Mesendoderm (in vitro differentiated cells): ENCODE data around the gene BNIPL.

Experiments used
- DNase-seq: peaks from one replicate; pipeline ENCODE4 v3.0.0; 2013
- H2AK5ac ChIP-seq: 2 replicates; pipeline ENCODE4 v1.6.1; 2013; ENCODE audit warnings: low read length, inconsistent platforms
- H2BK120ac ChIP-seq: 2 replicates; pipeline ENCODE4 v1.6.1; 2013; ENCODE audit warnings: low read depth, mild to moderate bottlenecking, low read length, moderate library complexity, mixed read lengths
- H2BK15ac ChIP-seq: replicated peaks from 2 replicates; pipeline ENCODE4 v1.6.1; 2013; ENCODE audit warnings: low read depth, mild to moderate bottlenecking, moderate library complexity
- H2BK5ac ChIP-seq: 2 replicates; pipeline ENCODE4 v1.6.1; 2013; ENCODE audit warnings: low read length, inconsistent platforms
- H3K18ac ChIP-seq: 2 replicates; pipeline ENCODE4 v1.6.1; 2013; ENCODE audit warnings: mild to moderate bottlenecking, low read length, mixed read lengths
- H3K23ac ChIP-seq: one replicate; pipeline ENCODE4 v1.6.1; 2013; ENCODE audit warnings: low read length
- H3K27ac ChIP-seq: 2 replicates; pipeline ENCODE4 v1.5.1; 2013; ENCODE audit warnings: low read depth, mild to moderate bottlenecking, inconsistent platforms, low read length, moderate library complexity
- H3K27me3 ChIP-seq: 2 replicates; pipeline ENCODE4 v1.6.1; 2013; ENCODE audit warnings: low read length, control low read depth, mild to moderate bottlenecking, inconsistent platforms; ENCODE audit not compliant: insufficient read depth, poor library complexity
- H3K36me3 ChIP-seq: 2 replicates; pipeline ENCODE4 v1.6.1; 2013; ENCODE audit warnings: low read length, inconsistent platforms; ENCODE audit not compliant: control insufficient read depth, insufficient read depth
- H3K4ac ChIP-seq: one replicate; pipeline ENCODE4 v1.6.1; 2013; ENCODE audit warnings: low read depth, mild to moderate bottlenecking, low read length, moderate library complexity
- H3K4me1 ChIP-seq: 2 replicates; pipeline ENCODE4 v1.6.1; 2013; ENCODE audit warnings: low read depth, low read length, inconsistent platforms; ENCODE audit not compliant: control insufficient read depth
- H3K4me2 ChIP-seq: 2 replicates; pipeline ENCODE4 v1.6.1; 2013; ENCODE audit warnings: low read length
- H3K4me3 ChIP-seq: 2 replicates; pipeline ENCODE4 v1.5.1; 2013; ENCODE audit warnings: mild to moderate bottlenecking, low read length
- H3K56ac ChIP-seq: one replicate; pipeline ENCODE4 v1.6.1; 2013; ENCODE audit warnings: low read length
- H3K79me1 ChIP-seq: 2 replicates; pipeline ENCODE4 v1.6.1; 2013; ENCODE audit warnings: low read length, inconsistent platforms
- H3K79me2 ChIP-seq: 2 replicates; pipeline ENCODE4 v1.6.1; 2013; ENCODE audit warnings: mild to moderate bottlenecking, low read length; ENCODE audit not compliant: control insufficient read depth, insufficient read depth
- H3K9ac ChIP-seq: 2 replicates; pipeline ENCODE4 v1.6.1; 2013; ENCODE audit warnings: low read length, inconsistent platforms
- H4K5ac ChIP-seq: one replicate; pipeline ENCODE4 v1.6.1; 2013; ENCODE audit warnings: low read length
- H4K8ac ChIP-seq: one replicate; pipeline ENCODE4 v1.6.1; 2013; ENCODE audit warnings: low read depth, mild to moderate bottlenecking, control low read depth, low read length, moderate library complexity
- WGBS: extraction: QIAGEN DNeasy Blood & Tissue Kit; methylation state at CpG from one replicate; pipeline ENCODE4 v1.1.7; 2013; ENCODE audit warnings: low lambda C conversion rate, missing lambda C conversion rate; ENCODE audit not compliant: insufficient coverage; ENCODE audit errors: extremely low coverage; 5-methylcytosine and 5-hydroxymethylcytosine counted together

The BNIPL gene

GRCh38 chr1:151011154-151011850, 25.1 kb upstream of the BNIPL start:
- Histone ChIP-seq H3K4ac (no peak overlapping the region), H2BK15ac (no peak overlapping the region), H3K79me1 (peaks cover 2% of the 10 kb centered on the region), H3K4me1 (peaks cover under 1% of the 10 kb centered on the region), H2AK5ac (no peak overlapping the region), H3K56ac (no peak overlapping the region), H2BK120ac (no peak overlapping the region), H3K18ac (no peak overlapping the region), H3K23ac (no peak overlapping the region), H3K27me3 (no peaks in the 10 kb centered on the region), H3K79me2 (no peaks in the 10 kb centered on the region), H4K5ac (no peak overlapping the region), H4K8ac (no peak overlapping the region), H3K27ac (no peak overlapping the region), H3K9ac (no peak overlapping the region), H3K36me3 (no peaks in the 10 kb centered on the region), H3K4me2 (no peak overlapping the region), H3K4me3 (no peak overlapping the region), H2BK5ac (no peak overlapping the region)
- no CpG with 5 or more reads among the region's 4 CpGs for WGBS
- no peak for DNase-seq

GRCh38 chr1:151012684-151013471, 23.5 kb upstream of the BNIPL start:
- Histone ChIP-seq H3K79me1 (peaks cover 2% of the 10 kb centered on the region), H3K4me3 (no peak overlapping the region), H3K56ac (no peak overlapping the region), H3K27ac (no peak overlapping the region), H4K5ac (no peak overlapping the region), H3K79me2 (no peaks in the 10 kb centered on the region), H3K4me2 (no peak overlapping the region), H2AK5ac (no peak overlapping the region), H3K18ac (no peak overlapping the region), H2BK5ac (no peak overlapping the region), H4K8ac (no peak overlapping the region), H2BK15ac (no peak overlapping the region), H3K9ac (no peak overlapping the region), H3K4me1 (no peaks in the 10 kb centered on the region), H3K4ac (no peak overlapping the region), H2BK120ac (no peak overlapping the region), H3K27me3 (no peaks in the 10 kb centered on the region), H3K36me3 (no peaks in the 10 kb centered on the region), H3K23ac (no peak overlapping the region)
- WGBS, result no CpG with 5 or more reads among the region's 14 CpGs
- DNase-seq, result no peak

GRCh38 chr1:151013518-151013917, 22.9 kb upstream of the BNIPL start:
- Histone ChIP-seq H3K4me1 (no peaks in the 10 kb centered on the region), H3K18ac (no peak overlapping the region), H2BK15ac (no peak overlapping the region), H3K27me3 (no peaks in the 10 kb centered on the region), H3K4me2 (no peak overlapping the region), H3K4me3 (no peak overlapping the region), H3K27ac (no peak overlapping the region), H3K36me3 (no peaks in the 10 kb centered on the region), H4K8ac (no peak overlapping the region), H3K9ac (no peak overlapping the region), H2AK5ac (no peak overlapping the region), H2BK5ac (no peak overlapping the region), H3K23ac (no peak overlapping the region), H3K56ac (no peak overlapping the region), H2BK120ac (no peak overlapping the region), H4K5ac (no peak overlapping the region), H3K4ac (no peak overlapping the region), H3K79me1 (peaks cover under 1% of the 10 kb centered on the region), H3K79me2 (no peaks in the 10 kb centered on the region)
- no CpG with 5 or more reads among the region's 2 CpGs for WGBS
- DNase-seq, result peak; percentile 49

GRCh38 chr1:151024540-151025146, 11.7 kb upstream of the BNIPL start:
- no peak overlapping the region for H3K23ac ChIP-seq
- no peak overlapping the region for H2BK120ac ChIP-seq
- H2AK5ac ChIP-seq, result no peak overlapping the region
- no peaks in the 10 kb centered on the region for H3K79me1 ChIP-seq
- no peaks in the 10 kb centered on the region for H3K79me2 ChIP-seq
- H2BK15ac ChIP-seq, result no peak overlapping the region
- H3K27ac ChIP-seq, result no peak overlapping the region
- H3K36me3 ChIP-seq, result peaks cover 2% of the 10 kb centered on the region
- no peak overlapping the region for H3K4me3 ChIP-seq
- no peak overlapping the region for H3K56ac ChIP-seq
- H4K5ac ChIP-seq, result no peak overlapping the region
- H3K27me3 ChIP-seq, result no peaks in the 10 kb centered on the region
- no peak overlapping the region for H3K18ac ChIP-seq
- no peak overlapping the region for H2BK5ac ChIP-seq
- H3K4me2 ChIP-seq, result no peak overlapping the region
- peak; percentile 95 for DNase-seq
- H3K9ac ChIP-seq, result no peak overlapping the region
- no CpG with 5 or more reads among the region's 6 CpGs for WGBS
- H3K4me1 ChIP-seq, result no peaks in the 10 kb centered on the region
- H3K4ac ChIP-seq, result no peak overlapping the region
- H4K8ac ChIP-seq, result no peak overlapping the region

- H2BK120ac ChIP-seq, result no peak overlapping the region
- no peak overlapping the region for H3K23ac ChIP-seq
- H3K79me1 ChIP-seq, result no peaks in the 10 kb centered on the region
- H3K4me2 ChIP-seq, result no peak overlapping the region
- H3K27ac ChIP-seq, result no peak overlapping the region
- no peak overlapping the region for H3K9ac ChIP-seq
- H3K18ac ChIP-seq, result no peak overlapping the region
- no peaks in the 10 kb centered on the region for H3K27me3 ChIP-seq
- H2AK5ac ChIP-seq, result no peak overlapping the region
- no peak overlapping the region for H2BK5ac ChIP-seq
- H3K4me3 ChIP-seq, result no peak overlapping the region
- peaks cover 2% of the 10 kb centered on the region for H3K36me3 ChIP-seq
- no peak overlapping the region for H3K4ac ChIP-seq
- DNase-seq, result no peak
- H4K5ac ChIP-seq, result no peak overlapping the region
- no peak overlapping the region for H2BK15ac ChIP-seq
- H3K79me2 ChIP-seq, result no peaks in the 10 kb centered on the region
- H3K4me1 ChIP-seq, result no peaks in the 10 kb centered on the region
- H3K56ac ChIP-seq, result no peak overlapping the region
- H4K8ac ChIP-seq, result no peak overlapping the region
Measured at GRCh38 chr1:151026460-151026859, 9.9 kb upstream of the BNIPL start.
